CD4-positive, alpha-beta T cell treated with Interleukin-6 at 100 ng/mL for 8 hours (primary cell): ENCODE data around the gene ATOH8.
"Not testable (repeated sequence)": the region's sequence is repeated elsewhere in the genome, so short reads cannot be mapped to it uniquely, and the experiment has no call there.

ENCODE experiments used
- DNase-seq: peaks from one replicate; pipeline ENCODE4 v3.0.0-alpha.2; 2020; ENCODE audit warnings: mixed read lengths, low spot score

Gene ATOH8

DNA sequence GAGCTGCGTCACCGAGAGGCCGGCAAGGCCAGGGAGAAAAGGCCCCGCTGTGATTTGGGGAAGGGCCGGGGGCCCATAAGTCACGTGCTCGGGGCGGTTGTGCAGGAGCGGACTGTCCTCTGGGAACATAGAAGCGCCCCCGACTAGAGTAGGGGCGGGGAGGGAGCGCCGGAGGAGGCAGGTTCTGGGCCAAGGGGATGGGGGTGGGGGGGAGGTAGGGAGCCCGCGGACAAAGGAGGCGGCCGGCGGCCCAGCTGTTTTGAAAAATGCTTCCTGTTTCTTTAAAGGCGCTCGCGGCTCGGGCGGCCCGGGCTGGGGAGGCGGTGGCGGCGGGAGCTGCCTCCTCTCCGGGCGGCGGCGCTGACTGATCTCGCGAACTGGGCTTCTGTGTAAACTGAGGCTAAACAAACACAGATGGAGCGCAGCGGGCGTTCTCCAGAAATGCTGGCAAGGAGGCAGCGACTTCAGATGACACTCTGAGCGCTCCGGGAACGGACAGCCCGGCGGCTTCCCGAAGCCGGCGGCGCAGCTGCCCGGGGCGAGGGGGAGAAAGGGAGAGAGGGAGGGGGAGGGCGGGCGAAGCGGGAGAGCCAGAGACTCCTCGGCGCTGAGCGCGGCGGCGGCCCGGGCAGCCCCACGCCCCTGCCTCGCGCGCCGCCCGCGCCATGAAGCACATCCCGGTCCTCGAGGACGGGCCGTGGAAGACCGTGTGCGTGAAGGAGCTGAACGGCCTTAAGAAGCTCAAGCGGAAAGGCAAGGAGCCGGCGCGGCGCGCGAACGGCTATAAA is at the start of gene ATOH8:
TSS of gene ATOH8 (plus strand) at position 467 of the 788 bp plus-strand sequence. CDS start at position 666, 199 bp downstream.
- DNase-seq: no peak

GRCh38 chr2:85704038-85704437 is 49.8 kb upstream of the ATOH8 start:
- no peak for DNase-seq

GRCh38 chr2:85704800-85705679 is 48.8 kb upstream of the ATOH8 start:
- DNase-seq: no peak

- no peak for DNase-seq
Observed at GRCh38 chr2:85705680-85706039, 48.1 kb upstream of the ATOH8 start.

- DNase-seq: no peak
Observed at GRCh38 chr2:85706063-85706462, 47.7 kb upstream of the ATOH8 start.

DNA sequence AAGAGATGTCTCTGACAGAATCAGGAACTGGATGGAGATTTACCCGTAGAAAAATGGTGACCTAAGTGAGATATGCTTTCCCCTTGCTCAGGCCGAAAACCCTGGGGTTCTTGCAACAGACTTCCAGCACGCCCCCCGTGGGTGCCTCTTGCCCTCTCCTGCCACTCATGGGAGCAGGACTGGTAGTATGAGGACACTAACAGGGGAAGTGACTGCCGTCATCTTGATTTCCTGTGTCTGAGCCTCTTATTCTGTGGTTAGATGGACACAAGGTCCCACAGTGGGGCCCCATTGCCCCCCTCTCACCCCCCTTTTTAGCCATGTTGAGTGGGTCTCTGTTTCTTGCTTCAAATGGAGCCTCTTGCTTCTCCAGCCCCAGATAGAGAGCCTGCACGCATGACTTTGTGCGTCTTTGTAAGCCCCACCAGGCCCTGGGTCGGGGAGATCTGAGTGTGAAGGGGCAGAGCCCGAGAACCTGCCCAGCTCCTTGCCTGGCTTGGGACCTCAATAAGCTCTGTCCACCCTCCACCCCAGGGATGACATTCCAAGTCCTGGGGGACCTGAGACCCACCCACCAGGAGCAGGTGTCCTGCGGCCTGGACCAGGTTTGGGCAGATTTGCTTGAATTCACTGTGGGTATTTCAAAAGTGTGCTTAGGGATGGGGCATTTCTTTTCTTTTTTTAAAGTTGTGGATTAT is 47.0 kb upstream of the ATOH8 start:
- no peak for DNase-seq

DNA sequence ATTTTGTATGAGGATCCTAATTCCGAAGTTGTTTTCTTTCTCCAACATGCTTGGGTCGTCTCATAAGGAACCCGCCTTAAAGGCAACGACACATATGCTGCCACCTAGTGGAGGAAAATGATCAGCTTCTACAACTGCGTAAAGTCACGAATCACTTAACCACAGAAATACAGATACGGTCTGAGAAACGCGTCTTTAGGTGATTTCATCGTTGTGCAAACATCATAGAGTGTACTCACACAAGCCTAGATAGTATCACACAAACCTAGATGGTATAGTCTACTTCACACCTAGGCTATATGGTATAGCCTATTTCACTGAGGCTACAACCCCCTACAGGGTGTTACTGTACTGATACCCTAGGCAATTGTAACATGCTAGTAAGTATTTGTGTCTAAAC is 46.5 kb upstream of the ATOH8 start:
- peak; percentile 70 for DNase-seq

DNA sequence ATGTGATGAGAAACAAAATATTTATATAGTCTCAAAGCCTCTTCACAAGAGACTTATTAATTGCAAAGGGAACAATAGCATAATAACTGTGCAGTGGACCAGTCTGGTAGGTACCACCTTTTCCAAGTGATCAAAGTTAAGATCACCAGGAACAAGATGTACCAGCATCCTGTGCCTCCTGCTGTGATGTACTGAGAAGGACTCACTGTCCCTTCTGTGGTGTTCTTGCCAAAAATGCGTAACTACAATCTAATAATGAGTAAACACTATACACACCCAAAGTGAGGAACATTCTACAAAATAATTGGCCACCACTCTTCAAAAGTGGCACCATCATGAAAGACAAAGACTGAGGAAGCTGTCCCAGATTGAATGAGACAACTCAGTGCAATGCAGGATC is 45.1 kb upstream of the ATOH8 start:
- DNase-seq: no peak

DNA sequence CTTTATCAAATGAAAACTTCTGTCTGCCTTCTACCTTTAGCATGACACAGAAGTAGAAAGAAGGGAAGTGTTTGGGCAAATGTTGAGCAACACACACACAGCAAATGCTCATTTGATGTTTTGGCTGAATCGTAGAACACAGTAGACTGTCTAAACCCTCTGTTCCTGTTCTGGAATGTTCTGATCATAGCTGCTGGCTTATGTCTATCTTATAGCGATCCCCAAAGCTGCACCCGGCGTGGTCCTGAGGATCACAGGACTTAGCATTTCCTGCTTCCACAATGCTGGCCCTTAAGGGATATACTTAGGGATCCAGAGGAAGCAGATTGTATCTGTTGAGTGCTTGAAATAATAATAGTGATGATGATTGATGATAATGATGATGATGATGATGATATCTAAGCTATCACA is 44.4 kb upstream of the ATOH8 start:
- DNase-seq: no peak

DNA sequence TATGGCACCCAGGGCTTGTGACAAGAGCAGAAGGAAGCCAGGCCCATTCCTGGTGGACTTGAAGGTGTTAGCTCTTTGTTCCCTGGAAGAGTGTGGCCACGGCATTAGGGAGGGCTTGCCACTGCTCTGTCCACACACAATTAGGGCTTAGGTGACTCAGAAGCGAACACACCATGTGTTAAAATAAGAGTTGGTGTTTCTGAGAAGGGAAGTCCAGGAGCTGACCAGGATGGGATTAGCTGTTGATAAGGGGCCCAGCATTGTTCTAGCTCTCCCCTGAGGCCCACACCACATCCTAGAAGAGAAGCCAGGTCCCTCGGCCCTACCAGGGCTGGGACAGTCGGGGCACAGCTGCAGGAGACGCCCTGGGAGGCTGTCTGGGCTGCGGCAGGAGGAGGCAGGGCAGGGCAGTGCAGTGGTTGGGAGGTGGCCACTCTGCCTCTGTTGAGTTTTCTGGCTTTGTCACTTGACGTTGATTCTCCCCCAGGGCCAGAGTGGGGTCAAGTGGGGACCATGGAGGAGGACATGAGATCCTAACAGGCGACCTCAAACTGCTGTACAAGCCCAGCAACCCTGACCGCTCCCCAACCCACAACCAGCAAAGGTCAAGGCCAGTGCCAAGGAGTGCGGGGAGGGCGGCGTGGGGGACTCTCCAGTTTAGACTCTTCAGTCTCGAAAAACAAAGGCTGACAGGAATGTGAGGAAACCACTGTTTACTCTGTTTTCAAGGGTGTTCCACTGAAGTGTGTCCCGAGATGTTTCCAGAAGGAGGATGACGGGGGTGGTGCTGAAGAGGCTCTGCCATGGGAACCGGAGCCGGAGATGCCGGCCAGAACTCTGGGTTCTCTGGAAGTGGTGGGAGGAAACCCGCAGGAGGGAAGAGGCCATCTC is 42.9 kb upstream of the ATOH8 start:
- DNase-seq: no peak

- DNase-seq: no peak
Observed at GRCh38 chr2:85711578-85712060, 42.2 kb upstream of the ATOH8 start.

- DNase-seq: no peak
Observed at GRCh38 chr2:85712336-85712735, 41.5 kb upstream of the ATOH8 start.

- no peak for DNase-seq
Observed at GRCh38 chr2:85712849-85713612, 40.8 kb upstream of the ATOH8 start.

- no peak for DNase-seq
Observed at GRCh38 chr2:85713836-85714235, 40.0 kb upstream of the ATOH8 start.

GRCh38 chr2:85714421-85714820 is 39.4 kb upstream of the ATOH8 start:
- not testable (repeated sequence) for DNase-seq

DNA sequence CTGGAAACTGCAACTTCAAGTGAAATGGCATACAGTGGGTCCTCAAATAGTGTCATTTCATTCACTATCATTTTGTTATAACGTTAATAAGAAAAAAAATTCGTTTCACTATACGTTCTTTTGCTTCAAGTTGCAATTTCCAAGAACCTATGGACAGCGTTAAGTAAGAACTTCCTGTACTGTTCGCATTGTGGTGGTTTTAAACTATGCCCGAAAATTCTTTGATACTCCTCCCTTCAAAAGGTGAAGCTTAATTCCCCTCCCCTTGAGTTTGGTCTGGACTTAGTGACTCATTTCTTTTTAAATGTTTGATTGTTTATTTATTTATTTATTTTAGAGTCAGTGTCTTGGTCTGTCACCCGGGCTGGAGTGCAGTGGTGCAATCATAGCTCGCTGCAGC is 39.0 kb upstream of the ATOH8 start:
- no peak for DNase-seq

DNA sequence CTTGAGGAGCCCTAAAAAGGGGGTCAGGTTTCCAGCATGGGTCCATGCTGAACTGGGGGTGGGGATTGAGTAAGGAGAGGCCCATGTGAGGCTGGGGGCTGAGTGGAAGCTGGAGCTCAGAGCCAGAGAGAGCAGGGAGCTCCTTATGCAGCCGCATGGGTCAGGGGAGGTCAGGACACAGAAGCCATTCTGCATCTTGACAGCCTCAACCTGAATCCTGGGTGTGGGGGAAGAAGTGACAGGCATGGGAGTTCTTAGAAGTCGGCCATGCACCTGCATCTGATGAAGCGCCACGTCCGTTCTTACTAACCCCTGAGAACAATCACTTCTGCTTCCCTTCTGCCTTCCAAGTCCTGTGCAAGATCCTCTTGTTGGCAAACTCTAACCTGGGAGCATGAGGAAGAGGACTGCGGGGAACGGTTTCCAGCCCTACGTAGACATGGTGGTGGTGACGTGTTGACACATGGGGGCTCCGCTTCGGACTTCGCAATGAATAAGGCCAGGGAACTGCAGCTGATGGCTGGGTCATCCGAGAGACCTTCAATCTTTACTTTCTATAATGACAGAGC is 37.4 kb upstream of the ATOH8 start:
- DNase-seq: no peak

DNA sequence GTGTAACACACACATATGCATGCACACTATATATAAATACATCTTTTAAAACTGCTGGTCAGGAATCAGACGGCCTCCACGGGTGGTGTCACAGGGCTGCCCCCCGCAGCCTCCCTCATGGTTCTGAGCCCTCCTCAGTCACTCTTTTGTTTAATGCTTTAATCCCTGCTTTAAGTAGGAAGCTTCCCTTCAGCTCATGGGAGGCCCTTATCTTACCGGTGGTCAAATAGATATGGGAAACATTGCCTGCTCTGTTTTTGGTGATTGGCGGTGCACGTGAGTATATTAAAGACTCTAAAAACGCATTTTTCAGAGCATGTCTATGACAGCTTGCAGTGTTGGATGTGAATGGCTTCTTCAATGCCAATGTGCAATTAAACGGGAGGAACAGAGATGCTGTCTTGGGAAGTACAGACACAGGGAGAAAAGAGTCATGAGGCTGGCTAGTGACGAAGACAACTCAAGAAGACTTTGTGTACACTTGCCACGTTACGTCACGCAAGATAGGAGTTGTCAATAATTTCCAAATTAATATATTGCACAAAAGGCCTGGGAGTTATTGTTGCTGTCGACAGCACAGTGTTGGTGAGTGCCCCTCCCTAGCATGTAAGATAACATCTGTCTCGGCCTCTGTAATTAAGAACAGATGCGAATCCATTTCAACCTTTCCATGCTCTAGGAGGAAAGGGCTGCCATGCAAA is 36.3 kb upstream of the ATOH8 start:
- no peak for DNase-seq

GRCh38 chr2:85718009-85718391 is 35.8 kb upstream of the ATOH8 start:
- DNase-seq: no peak
